ENCODE measurements around the gene MPV17. TPM values are rescaled to one million over a fixed set of nuclear protein-coding genes. Genes with fewer than 3 reads are reported as not detected.
"Not testable (repeated sequence)": the region's sequence is repeated elsewhere in the genome, so short reads cannot be mapped to it uniquely, and the experiment has no call there.

MPV17 gene, protein sequence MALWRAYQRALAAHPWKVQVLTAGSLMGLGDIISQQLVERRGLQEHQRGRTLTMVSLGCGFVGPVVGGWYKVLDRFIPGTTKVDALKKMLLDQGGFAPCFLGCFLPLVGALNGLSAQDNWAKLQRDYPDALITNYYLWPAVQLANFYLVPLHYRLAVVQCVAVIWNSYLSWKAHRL
- polyA plus RNA-seq (ENCODE audit: insufficient read length in 3 of 3), result 10 to 100 TPM; 74.0 to 90.5 (median 81.4) TPM
- long read RNA-seq, donor 1, transcript MPV17-203 (8 exons, 1,005 nt), result major isoform, 8 of 15 reads
- long read RNA-seq, donor 1, partial matches to known transcripts, result 0 of 15 reads
- long read RNA-seq, donor 1, other reads (novel, unspliced or antisense), result 0 of 15 reads
- long read RNA-seq, donor 2, transcript MPV17-203 (8 exons, 1,005 nt), result major isoform, 12 of 24 reads
- long read RNA-seq, donor 2, partial matches to known transcripts, result 6 of 24 reads
- long read RNA-seq, donor 2, other reads (novel, unspliced or antisense), result 0 of 24 reads
- long read RNA-seq, donor 3, transcript MPV17-201 (7 exons, 998 nt), result minor isoform, 7 of 44 reads
- long read RNA-seq, donor 3, transcript MPV17-203 (8 exons, 1,005 nt), result major isoform, 24 of 44 reads
- long read RNA-seq, donor 3, partial matches to known transcripts, result 9 of 44 reads
- long read RNA-seq, donor 3, other reads (novel, unspliced or antisense), result 0 of 44 reads
- long read RNA-seq, donor 4, transcript MPV17-201 (7 exons, 998 nt), result minor isoform, 6 of 44 reads
- long read RNA-seq, donor 4, transcript MPV17-203 (8 exons, 1,005 nt), result major isoform, 17 of 44 reads
- long read RNA-seq, donor 4, partial matches to known transcripts, result 16 of 44 reads
- long read RNA-seq, donor 4, other reads (novel, unspliced or antisense), result 0 of 44 reads
- long read RNA-seq, donor 5, result 0 reads
- long read RNA-seq, donor 6, transcript MPV17-203 (8 exons, 1,005 nt), result major isoform, 11 of 31 reads
- long read RNA-seq, donor 6, partial matches to known transcripts, result 8 of 31 reads
- long read RNA-seq, donor 6, other reads (novel, unspliced or antisense), result 0 of 31 reads
- long read RNA-seq, donor 7, transcript MPV17-203 (8 exons, 1,005 nt), result major isoform, 16 of 36 reads
- long read RNA-seq, donor 7, partial matches to known transcripts, result 11 of 36 reads
- long read RNA-seq, donor 7, other reads (novel, unspliced or antisense), result 0 of 36 reads
- long read RNA-seq, donor 8, transcript MPV17-201 (7 exons, 998 nt), result minor isoform, 8 of 57 reads
- long read RNA-seq, donor 8, transcript MPV17-203 (8 exons, 1,005 nt), result major isoform, 29 of 57 reads
- long read RNA-seq, donor 8, partial matches to known transcripts, result 14 of 57 reads
- long read RNA-seq, donor 8, other reads (novel, unspliced or antisense), result 0 of 57 reads
- long read RNA-seq, donor 9, transcript MPV17-201 (7 exons, 998 nt), result minor isoform, 10 of 40 reads
- long read RNA-seq, donor 9, transcript MPV17-203 (8 exons, 1,005 nt), result major isoform, 16 of 40 reads
- long read RNA-seq, donor 9, partial matches to known transcripts, result 11 of 40 reads
- long read RNA-seq, donor 9, other reads (novel, unspliced or antisense), result 0 of 40 reads
- long read RNA-seq, donor 10, transcript MPV17-203 (8 exons, 1,005 nt), result major isoform, 21 of 42 reads
- long read RNA-seq, donor 10, partial matches to known transcripts, result 16 of 42 reads
- long read RNA-seq, donor 10, other reads (novel, unspliced or antisense), result 0 of 42 reads
- long read RNA-seq, donor 11, transcript MPV17-203 (8 exons, 1,005 nt), result major isoform, 15 of 37 reads
- long read RNA-seq, donor 11, partial matches to known transcripts, result 15 of 37 reads
- long read RNA-seq, donor 11, other reads (novel, unspliced or antisense), result 0 of 37 reads
- long read RNA-seq, donor 12, transcript MPV17-203 (8 exons, 1,005 nt), result major isoform, 9 of 20 reads
- long read RNA-seq, donor 12, partial matches to known transcripts, result 6 of 20 reads
- long read RNA-seq, donor 12, other reads (novel, unspliced or antisense), result 0 of 20 reads
- long read RNA-seq, donor 13, transcript MPV17-203 (8 exons, 1,005 nt), result major isoform, 24 of 43 reads
- long read RNA-seq, donor 13, partial matches to known transcripts, result 13 of 43 reads
- long read RNA-seq, donor 13, other reads (novel, unspliced or antisense), result 0 of 43 reads
- long read RNA-seq, donor 14, transcript MPV17-203 (8 exons, 1,005 nt), result major isoform, 13 of 176 reads
- long read RNA-seq, donor 14, partial matches to known transcripts, result 158 of 176 reads
- long read RNA-seq, donor 14, other reads (novel, unspliced or antisense), result 0 of 176 reads
- long read RNA-seq, donor 15, transcript MPV17-203 (8 exons, 1,005 nt), result major isoform, 12 of 16 reads
- long read RNA-seq, donor 15, partial matches to known transcripts, result 0 of 16 reads
- long read RNA-seq, donor 15, other reads (novel, unspliced or antisense), result 0 of 16 reads
- long read RNA-seq, donor 16, transcript MPV17-203 (8 exons, 1,005 nt), result major isoform, 53 of 142 reads
- long read RNA-seq, donor 16, transcript MPV17-201 (7 exons, 998 nt), result minor isoform, 9 of 142 reads
- long read RNA-seq, donor 16, partial matches to known transcripts, result 63 of 142 reads
- long read RNA-seq, donor 16, other reads (novel, unspliced or antisense), result 5 of 142 reads

GRCh38 chr2:27322766-27323595, at the start of gene MPV17:
Gene MPV17 (minus strand): TSS chr2:27323097. CDS start chr2:27322517, 580 bp downstream.
- DNase-seq (ENCODE audit: extremely low read depth in 1 of 11, low read depth in 9 of 11, low spot score in 4 of 11), result peak; percentile 83 to 94 (median 90)

GRCh38 chr2:27370816-27371620, 48.1 kb upstream of the MPV17 start:
- DNase-seq (ENCODE audit: extremely low read depth in 1 of 11, low read depth in 9 of 11, low spot score in 4 of 11), result no peak

- peak; percentile 97 to 99 (median 99) for DNase-seq (ENCODE audit: extremely low read depth in 1 of 11, low read depth in 9 of 11, low spot score in 4 of 11)
Measured at GRCh38 chr2:27370026-27370815, 47.3 kb upstream of the MPV17 start, which contains the start of the genes EIF2B4 and SNX17. Gene EIF2B4 (minus strand): TSS chr2:27370338. CDS start chr2:27370314, 24 bp downstream. Gene SNX17 (plus strand): TSS chr2:27370616. CDS start chr2:27370744, 128 bp downstream.

- no peak for DNase-seq (ENCODE audit: extremely low read depth in 1 of 11, low read depth in 9 of 11, low spot score in 4 of 11)
Measured at GRCh38 chr2:27369471-27370025, 46.7 kb upstream of the MPV17 start.

- no peak for DNase-seq (ENCODE audit: extremely low read depth in 1 of 11, low read depth in 9 of 11, low spot score in 4 of 11)
Measured at GRCh38 chr2:27363933-27364332, 41.0 kb upstream of the MPV17 start.

GRCh38 chr2:27362678-27363420, 40.0 kb upstream of the MPV17 start:
- no peak for DNase-seq (ENCODE audit: extremely low read depth in 1 of 11, low read depth in 9 of 11, low spot score in 4 of 11)

DNA sequence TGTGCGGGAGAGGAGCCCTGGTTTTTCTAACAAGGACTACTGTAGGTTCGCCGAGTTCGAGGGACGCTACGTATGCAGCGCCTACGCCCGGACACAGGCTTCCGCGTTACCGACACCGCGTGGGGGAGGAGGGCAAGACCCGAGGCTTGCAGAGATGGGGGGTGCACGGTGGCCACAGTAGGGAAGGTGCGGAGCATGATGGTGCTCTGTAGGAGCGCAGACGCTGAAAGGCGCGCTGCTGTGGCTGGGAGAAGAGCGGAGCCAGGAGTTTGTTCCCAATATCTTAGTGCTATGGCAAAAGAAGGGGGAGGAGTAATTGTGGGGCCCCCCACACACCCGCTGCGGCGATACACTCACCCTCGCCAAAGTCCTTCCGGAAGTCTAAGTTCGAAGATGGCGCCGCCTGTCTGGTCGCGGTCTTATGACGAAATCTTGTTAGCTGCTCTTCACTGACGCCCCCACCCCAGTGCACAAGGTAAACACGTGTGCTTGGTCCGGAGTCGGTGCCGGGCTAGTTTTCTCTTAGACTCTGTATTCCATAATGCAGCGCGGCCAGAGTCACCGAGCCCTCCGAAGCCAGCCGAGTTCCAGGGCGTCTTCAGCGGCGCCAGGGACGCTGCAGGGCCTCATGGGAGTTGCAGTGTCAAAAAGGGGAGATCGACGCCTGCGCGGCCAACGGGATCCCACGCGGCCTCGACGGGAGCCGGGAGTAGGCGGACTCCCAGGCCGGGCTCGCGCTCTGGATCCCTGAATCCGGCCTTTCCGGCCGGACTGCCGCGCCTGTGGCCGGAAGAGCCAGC, 33.7 kb upstream of the MPV17 start, which contains the start of gene GTF3C2:
Gene GTF3C2 (minus strand): TSS at position 383 of the 800 bp plus-strand sequence. CDS start 13,210 bp downstream, outside the sequence.
- peak; percentile 91 to 98 (median 97) for DNase-seq (ENCODE audit: extremely low read depth in 1 of 11, low read depth in 9 of 11, low spot score in 4 of 11)

DNA sequence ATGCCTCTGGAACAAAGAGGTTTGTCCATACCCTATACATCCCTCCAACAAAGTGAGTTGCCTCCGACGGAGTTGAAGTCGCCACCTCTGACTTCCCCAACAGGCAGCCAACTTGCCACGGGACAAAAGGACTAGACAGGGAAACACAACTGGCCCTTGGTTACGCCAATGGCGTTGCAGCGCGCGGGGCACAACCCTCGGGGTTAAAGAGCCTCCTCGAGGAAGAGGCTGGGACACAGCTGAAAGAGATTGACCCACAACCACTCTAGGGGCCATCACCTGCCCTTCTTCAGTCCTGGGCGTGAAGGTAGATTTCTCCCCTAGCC, 33.1 kb upstream of the MPV17 start:
- DNase-seq (ENCODE audit: extremely low read depth in 1 of 11, low read depth in 9 of 11, low spot score in 4 of 11), result peak in 1 of 11 donors; percentile 5

DNA sequence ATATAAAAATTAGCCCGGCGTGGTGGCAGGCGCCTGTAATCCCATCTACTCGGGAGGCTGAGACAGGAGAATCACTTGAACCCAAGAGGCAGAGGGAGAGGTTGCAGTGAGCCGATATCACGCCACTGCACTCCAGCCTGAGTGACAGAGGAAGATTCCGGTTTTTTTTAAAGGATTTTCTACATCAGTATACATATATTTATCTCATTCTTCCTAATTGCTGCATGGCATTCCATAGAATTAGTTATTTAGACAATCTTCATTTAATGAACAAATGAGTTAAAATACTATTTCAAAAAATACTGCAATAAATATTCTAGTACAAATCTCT, 31.7 kb upstream of the MPV17 start:
- no peak for DNase-seq (ENCODE audit: extremely low read depth in 1 of 11, low read depth in 9 of 11, low spot score in 4 of 11)

GRCh38 chr2:27353762-27354596, 31.1 kb upstream of the MPV17 start:
- peak in 1 of 11 donors; percentile 3 for DNase-seq (ENCODE audit: extremely low read depth in 1 of 11, low read depth in 9 of 11, low spot score in 4 of 11)

GRCh38 chr2:27353386-27353761, 30.5 kb upstream of the MPV17 start:
- not testable (repeated sequence) for DNase-seq (ENCODE audit: extremely low read depth in 1 of 11, low read depth in 9 of 11, low spot score in 4 of 11)
